T-helper 22 cell (primary cell): Measurements from ENCODE around the gene BMP7.
"Not testable (repeated sequence)": the region's sequence is repeated elsewhere in the genome, so short reads cannot be mapped to it uniquely, and the experiment has no call there.

Source experiments
- DNase-seq: peaks from one replicate; pipeline ENCODE4 v3.0.0-alpha.2; 2020; ENCODE audit warnings: low read depth

Gene BMP7

DNA sequence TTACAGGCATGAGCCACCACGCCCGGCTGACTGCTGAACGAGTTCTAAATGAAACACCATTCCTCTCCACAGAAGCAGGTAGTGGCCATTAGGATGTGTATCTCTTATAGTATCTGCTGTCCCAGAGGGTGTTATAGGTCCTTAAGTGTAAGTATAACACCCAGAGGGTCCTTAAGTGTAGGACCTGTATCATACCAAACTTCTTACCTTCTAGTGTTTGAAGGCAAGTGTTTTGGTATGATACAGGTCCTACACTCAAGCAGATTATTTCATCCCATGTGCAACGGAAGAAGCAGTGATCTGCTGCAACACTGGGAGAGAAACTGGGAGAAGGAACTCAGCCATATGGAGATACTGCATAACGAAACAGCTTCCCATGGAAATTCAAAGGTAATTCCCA, 17.4 kb downstream of the BMP7 start:
- DNase-seq = no peak

DNA sequence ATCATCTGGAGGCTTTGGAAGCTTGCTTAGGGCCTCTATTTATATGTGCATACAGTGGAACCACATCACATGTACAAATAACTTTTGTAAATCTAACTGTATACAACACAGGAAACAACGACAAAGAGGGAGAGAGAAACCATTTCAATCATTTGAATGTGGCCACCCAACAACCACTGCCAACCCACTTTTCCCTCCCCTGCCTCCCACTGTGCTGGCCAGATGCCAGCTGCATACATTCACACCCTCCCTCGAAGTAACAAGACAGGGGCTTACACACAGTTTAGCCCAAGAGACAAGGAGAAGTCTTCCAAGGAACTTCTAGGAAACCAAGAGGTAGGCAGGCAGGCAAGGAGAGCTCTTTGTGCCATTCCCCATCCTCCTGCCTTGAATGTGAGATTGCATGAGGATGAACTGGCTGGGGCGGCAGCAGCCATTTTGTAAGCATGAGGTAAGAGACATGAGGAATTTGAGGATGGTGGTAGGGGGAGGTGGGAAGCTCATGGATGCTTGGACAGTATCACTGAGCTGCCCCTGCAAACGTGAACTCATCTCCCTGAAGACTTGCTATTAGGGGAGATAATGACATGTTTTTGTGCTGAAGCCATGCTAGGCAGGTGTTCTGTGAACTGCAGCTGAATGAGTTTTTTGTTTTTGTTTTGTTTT, 18.2 kb downstream of the BMP7 start:
- DNase-seq = no peak

DNA sequence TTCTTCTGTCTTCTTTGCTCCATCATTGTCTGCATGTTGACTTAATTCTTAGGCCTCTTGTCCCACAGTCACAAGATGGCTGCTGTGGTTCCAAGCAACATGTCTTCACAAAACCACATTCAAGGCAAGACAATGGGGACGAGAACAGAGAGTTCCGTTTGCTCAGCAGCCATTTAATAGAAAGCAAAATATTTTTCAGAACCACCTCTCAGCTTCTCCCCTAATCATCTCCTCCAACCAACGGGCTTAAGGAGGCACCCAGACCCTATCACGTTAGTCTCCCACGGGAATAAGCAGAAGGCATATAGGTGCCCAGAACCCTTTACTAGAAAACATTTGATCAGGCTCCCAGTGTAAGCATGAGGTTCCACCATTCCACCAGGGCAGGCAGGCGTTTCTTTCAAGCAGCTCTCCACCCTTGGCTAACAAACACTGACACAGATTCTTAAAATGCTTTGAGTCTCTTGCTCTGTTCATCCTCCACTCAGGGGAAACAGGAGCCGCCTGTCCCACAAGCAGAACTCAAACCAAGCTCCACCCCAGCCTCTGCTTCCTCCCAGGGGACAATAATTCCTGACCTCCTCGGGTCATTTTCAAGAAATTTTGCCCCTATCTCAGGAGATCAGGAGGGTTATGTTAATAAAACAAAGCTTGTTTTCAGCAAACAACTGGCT, 19.0 kb downstream of the BMP7 start:
- no peak for DNase-seq

DNA sequence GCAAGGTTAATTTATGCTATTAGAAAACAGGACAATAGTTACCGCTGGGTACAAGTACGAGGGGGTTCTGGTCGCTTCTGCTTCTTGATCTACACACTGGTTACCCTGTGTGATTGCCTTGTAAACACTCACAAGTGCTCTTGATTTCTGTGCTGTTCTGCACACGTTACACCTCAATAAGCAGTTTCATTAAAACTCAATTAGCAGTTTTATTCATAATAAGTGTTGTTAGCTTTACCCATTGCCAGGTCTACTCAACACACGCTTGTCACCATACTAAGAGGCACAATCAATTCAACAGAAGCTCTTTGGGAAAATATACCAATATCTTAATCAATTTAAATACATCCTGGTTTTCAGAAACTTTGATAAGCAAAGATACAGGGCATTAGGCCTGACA, 20.4 kb downstream of the BMP7 start:
- no peak for DNase-seq

DNA sequence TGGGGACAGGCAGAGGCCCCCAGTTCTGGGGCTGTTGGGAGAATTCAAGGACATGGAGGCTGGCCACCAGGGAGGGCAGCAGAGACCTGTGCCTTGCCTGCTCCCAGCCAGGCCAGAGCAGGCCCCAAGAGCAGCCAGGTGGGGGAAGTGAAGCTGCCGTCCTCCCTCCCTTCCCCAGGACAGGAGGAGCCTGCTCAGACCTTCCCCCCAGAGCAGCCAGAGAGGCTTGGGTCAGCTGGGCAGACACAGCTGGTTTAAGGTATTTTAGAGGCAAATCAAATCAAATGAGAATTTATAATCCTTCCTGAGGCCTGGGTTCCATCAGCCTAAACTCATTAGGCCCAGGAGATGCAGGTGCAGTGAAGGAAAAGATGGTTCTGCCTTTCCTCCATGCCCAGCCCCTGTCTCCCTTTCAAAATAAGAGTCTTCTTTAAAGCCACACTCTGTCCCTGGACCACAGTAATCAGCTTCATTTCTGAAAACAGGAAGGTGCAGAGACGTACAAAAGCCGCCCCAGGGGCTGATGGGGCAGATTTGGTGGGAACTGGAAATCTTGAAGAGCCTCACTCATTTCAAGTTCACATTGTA, 21.7 kb downstream of the BMP7 start:
- DNase-seq = no peak

DNA sequence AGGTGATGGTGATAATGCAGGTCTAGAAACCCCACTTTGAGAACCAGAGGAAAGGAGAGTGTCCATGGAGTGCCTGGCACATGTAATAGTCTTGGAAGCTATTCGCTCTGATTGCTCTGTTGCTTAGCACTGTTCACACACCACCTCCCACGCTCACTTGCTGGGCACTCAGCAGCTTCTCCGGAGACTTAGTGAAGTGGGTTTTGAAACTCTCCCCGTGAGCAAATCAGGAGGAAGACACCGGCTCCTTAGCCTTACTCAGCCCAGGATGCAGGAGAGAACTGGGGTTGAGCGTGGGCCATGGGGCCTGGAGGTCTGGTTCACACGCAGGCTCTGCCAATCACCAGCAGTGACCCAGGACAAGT, 22.2 kb downstream of the BMP7 start:
- DNase-seq = no peak

DNA sequence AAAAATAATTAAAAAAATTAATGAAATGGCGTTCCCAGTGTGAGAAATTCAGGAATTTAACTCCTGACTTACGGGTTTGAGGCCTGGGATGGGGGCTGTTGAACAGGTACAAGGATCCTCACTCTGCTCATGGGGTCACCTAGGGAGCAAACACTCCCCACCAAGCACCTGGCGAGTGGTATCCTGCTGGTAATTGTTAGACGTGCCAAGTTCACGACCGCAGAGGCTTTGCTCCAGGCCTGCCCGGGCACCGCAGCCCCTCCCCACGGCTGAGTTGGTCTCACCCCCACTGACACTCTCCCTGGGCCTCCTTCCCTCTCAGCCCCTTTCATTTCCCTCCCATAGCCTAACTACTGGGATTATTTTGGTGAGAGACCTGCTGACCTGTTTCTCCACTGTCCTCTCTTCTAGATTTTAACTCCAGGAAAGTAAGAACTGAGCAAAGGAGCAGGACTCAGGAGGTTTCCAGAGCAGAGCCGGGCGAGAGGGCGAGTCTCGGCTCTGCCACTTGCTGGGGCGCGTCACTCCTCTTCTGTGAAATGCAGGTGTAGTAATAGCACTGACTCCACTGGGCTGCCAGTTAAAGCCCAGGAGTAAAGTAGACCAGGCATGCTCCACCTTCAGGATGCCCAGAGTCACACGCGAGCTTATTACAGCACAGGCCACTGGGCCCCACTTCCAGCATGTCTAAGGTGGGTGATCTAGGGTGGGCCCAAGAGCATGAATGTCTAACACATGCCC, 22.8 kb downstream of the BMP7 start:
- no peak for DNase-seq

DNA sequence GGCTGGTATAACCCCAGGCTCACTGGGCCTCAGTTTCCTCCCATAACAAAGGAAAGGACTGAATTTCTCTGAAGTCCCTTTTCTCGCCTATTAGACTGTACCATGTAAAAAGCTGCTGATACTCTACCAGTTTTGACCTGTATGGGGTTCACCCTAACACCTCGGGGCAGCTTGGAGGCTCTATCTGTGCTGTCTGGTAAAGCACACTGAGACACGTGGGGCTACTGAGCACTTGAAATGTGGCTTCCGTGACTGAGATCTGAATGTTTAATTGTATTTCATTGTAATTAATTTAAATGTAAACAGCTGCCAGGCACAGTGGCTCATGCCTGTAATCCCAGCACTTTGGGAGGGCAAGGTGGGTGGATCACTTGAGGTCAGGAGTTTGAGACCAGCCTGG, 24.0 kb downstream of the BMP7 start:
- DNase-seq = no peak

DNA sequence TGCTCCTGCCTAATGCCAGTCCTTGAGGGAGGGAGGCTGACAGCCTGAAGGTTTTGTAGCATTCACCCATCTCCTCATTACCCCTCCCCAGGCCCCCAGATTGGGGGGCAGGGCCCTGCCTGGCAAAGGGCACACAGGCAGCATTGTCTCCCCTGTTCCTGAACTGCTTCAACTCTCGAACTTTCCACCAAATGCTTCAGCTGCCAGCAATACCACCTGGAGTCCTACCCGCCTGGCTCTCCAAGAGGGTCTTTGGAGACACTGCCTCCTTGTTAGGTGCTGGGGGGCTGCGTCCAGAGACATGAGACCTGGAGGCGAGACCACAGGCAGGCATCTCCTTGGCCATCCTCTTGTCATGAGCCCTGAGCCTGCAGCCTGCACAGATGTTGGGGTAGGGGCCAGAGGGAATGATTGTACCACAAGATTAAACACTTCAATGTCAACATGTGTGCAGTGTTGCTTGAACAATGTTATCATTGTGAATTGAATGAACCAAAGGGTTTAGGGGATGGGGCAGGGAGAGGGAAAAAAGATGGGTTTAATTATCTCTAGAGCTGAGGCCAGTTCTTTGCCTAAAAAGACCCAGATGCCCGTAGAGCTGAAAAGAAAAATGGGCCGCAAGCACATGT, 25.0 kb downstream of the BMP7 start:
- no peak for DNase-seq

DNA sequence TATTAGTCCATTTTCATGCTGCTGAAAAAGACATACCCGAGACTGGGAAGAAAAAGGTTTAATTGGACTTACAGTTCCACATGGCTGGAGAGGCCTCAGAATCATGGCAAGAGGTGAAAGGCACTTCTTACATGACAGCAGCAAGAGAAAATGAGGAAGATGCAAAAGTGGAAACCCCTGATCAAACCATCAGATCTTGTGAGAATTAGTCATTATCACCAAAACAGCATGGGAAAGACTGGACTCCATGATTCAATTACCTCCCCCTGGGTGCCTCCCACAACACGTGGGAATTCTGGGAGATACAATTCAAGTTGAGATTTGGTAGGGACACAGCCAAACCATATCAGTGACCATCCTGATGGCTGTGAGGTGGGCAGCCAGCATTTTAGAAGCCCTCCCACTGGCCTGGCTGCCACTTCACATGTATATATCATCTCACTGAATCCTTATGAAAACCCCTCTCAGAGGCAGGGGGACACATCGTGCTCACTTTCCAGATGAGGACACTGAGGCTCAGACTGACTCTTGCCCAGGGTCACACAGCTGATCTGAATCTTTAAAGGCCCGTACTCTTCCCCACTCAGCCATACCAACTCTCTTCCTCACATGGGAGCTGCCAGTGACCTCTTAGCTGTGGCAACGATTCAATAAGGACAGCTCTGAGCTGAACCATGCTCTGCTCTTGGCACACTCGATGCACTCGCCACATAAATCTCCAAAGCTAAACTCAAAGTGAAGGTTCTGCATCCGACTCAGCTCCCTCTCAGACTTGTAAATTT, 25.7 kb downstream of the BMP7 start:
- no peak for DNase-seq

DNA sequence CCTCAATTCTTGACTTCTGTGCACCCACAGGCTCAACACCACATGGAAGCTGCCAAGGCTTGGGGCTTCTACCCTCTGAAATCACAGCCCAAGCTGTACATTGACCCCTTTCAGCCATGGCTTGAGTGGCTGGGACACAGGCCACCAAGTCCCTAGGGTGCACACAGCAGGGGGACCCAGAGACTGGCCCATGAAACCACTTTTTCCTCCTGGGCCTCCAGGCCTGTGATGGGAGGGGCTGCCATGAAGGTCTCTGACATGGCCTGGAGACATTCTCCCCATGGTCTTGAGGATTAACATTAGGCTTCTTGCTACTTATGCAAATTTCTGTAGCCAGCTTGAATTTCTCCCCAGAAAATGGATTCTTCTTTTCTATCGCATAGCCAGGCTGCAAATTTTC, 26.7 kb downstream of the BMP7 start:
- DNase-seq = not testable (repeated sequence)

DNA sequence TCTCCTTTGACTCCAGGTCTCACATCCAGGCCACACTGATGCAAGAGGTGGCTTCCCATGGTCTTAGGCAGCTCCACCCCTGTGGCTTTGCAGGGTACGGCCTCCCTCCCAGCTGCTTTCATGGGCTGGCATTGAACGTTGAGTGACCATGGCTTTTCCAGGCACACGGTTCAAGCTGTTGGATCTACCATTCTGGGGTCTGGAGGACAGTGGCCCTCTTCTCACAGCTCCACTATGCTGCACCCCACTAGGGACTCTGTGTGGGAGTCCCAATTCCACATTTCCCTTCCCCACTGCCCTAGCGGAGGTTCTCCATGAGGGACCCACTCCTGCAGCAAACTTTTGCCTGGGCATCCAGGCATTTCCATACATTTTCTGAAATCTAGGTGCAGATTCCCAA, 27.1 kb downstream of the BMP7 start:
- DNase-seq = not testable (repeated sequence)

DNA sequence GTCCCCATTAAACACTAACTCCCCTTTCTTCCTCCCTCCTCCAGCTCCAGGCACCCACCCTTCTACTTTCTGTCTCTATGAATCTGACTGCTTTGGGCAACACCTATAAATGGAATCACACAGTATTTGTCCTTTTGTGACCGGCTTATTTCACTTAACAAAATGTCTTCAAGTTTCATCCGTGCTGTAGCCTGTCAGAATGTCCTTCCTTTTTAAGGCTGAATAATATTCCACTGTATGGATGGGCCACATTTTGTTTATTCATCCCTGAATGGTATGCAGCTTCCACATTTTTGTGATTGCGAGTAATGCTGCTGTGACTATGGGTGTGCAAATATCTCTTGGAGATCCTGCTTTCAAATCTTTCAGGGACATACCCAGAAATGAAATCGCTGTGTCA, 28.4 kb downstream of the BMP7 start:
- no peak for DNase-seq

DNA sequence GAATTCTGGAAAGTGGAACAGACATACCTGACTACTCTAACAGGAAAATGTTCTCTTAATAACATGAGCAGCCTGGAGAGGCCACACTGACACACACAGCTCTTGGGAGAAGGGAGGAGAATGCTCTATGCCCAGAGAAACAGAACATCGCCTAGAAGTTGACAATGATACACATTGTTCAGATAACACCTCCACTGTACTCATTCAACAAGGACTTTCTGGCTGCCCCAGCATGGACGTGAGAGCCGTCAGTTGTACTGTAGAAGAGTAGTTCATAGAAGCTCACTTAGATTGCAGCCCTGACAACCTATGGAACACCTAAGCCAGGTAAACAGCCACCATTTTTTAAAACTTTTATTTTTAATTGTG, 28.9 kb downstream of the BMP7 start:
- no peak for DNase-seq

DNA sequence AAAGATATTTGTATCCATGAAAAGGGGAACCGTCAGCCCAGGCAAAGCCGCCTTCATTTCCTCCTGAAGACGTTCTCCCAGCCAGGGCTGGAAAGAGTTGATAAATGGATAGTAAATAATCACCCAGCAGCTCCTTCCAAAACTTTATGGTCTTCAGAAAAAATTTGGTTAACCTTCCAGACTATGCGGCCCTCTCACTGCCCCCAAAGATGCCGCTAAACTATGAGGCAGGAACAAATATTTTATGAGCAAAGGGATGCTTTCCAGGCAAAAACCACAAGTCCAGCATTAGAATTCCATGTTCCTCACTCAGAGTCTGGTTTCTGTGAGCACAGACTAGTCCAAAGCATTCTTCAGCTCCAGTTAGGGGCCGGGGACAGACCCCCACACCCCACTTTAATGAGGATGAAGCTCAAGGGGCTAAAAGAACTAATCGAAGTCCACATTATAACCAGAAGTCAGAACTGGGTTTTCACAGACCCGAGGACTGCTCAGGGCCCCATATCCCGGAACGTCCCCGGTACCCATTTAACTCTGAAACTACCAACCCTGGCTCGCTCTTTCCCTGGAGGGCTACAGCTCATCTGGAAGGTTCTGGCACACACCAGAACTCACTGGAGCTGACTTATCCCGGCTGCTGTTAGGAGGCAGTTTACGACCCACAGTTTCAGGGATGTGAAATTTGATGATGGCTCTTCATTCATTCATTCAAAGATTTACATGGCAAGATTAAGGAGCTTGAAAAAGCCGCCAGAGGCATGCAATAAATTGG, 29.4 kb downstream of the BMP7 start:
- no peak for DNase-seq

DNA sequence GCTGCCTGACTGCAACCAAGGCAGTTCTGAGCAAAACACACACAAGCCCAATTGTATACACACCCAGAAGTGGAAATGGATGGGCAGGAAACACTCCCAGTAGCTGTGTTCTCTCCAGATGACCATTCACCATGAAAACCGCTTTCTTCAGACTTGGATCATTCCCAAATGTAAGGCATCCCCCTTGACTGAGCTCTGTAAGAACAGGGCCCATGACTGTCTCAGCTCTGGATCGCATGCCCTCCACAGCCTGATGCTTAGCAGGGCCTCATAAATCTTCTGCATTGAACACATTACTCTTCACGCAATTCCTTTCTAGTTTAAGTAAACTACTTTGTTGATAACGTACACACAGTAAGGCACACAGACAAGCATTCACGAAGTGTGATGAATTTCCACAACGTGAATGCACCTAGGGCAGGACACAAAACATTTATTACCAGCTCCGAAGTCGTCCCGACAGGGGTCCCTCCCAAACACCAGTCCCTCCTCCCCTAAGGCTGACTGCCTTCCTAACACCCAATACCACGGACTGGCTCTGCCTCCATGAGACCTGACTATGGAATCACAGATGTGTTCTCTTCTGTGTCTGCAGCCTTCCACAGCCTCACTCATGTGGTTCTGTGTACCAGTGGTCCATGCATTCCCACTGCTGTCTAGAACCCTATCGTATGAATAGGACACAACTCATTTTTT, 31.7 kb downstream of the BMP7 start:
- DNase-seq = no peak

DNA sequence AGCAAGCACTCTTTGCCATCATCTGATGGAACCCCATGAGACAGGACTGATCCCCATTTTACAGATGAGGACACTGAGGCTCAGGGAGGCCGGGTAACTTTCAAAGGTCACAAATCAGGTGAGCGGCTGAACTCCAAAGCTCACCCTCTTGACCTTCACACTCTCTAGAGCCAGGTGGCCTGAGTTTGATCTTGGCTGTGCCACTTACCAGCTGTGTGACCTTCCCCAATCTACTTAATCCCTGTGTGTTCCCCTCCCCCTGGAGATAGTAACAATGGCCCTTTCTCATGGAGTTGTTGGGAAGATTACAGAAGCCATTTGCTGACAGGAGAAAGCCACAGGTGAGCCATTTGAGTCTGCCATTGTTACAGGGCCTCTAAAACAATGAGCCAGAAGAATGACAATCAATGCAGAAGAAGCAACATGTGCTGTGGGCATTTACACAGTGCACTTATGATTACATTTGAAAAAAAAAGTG, 34.5 kb downstream of the BMP7 start:
- no peak for DNase-seq

DNA sequence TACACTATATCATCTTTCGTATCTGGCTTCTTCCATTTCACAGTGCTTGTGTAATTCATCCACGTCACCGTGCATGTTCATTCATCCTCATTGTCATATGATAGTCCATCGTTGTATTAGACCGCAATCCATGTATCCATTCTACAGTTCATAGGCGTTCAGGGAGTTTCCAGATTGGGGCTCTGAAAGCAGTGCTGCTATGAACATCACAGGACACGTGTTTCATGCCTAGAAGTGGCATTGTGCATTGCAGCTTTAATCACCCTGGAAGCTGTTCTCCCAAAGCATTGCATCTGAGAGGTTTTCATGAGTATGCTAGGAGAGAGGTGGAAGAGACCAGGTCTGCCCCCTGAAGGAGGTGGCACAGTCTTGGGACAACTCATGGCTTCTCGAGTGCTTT, 35.3 kb downstream of the BMP7 start:
- no peak for DNase-seq

DNA sequence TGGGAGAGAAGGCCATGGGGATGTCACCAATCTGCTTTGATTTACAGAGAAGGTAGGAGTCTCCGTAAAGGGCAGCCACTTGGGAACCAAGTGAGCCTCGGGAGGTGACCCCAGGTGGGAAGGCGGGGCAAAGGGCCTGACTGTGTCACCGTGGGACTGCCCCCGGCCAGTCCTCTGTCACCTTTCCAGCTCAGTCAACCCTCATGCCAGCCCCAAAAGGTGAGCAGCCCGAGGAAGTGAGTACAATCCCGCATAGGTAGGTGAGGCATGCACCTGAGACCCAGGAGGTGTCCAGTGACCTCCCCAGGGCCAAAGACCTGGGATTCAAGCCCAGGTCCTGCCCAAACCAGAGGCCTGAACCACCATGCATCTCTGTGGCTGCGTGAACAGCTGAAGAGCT, 36.2 kb downstream of the BMP7 start:
- no peak for DNase-seq

DNA sequence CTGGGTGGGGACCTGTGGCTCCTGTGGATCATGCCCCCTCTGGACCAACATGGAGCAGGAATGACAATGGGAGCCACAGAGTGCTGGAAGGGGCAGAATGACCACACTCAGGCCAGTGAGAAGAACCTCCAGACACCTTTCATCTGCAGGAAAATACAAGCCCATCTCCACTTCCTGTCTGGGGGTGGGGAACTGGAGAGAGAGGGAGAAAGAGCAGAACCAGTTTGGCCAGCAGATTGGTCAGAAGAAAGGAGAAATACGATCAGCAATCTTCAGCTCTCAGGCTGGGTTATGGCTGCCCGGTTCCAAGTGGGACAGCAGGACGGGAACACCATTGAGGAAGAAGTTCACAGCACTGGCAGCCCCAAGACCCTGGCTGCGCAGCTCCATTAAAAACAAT, 37.0 kb downstream of the BMP7 start:
- DNase-seq = no peak
